Activated CD4-positive, alpha-beta T cell treated with anti-CD3 and anti-CD28 coated beads, Interleukin-2, amount 50 U/mL, for 24 hours (primary cell): ENCODE results near the gene PTGER4.
A peak's percentile ranks its signal among the peaks of the same experiment; 100 is the strongest.

Experiments used
- DNase-seq, 2 donors: peaks; one replicate each; pipeline ENCODE4 v3.0.0-alpha.2; 2020; ENCODE audit warnings: low read depth in 1 of 2, low spot score in 1 of 2

The PTGER4 gene

DNA sequence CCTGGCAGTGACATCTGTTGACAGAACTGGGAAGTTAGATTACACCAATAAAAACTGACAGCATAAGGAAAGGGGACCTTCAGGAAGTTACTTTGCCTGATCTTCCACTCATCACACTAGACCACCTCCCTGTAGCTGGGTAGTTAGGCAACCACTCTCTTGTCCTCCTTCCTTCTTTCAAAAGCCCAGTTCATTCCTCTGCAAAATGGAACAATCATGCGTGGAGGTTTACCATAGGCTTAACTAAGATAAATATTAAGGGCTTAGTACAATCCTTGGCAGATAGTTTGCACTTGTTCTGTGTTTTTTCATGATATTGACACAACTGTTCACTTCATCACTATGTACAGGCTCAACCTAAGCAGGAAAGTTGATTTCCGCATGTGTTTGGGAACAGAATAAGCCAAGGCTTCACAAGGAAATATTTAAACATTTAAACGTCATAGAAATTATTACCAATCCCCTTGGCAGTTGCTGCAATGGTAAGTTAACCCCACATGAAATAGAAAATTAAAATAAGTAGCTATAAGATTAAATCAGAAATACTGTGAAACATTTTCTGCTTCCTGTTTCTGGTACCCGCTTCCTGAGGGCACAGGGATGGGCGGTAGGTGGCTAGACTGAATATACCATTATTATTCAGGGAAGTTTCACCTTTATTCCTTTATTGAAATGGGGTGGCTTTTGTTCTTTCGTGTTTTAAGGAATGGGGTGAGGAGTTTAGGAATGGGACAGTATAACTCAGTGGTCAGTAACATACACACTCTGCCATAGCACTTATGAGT, 9.9 kb upstream of the PTGER4 start:
- DNase-seq: no peak

DNA sequence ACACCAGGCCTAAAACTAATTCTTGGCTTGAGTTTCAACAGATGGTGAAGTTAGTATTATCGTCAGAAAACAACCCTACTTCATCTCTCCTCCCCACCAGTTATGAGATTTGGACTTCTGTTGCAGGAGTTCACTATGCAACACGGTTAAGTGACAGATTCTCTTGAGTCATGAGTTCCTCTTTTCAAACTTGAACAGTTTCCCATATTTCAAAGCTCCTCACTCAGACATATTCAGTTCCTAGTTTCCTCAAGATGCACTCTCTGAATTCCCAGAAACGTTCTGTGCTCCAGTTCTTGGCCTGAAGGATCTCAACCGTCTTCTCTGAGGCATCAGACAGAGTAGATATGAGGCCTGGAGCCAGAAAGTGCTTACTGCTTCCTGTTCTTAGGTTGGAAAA, 7.3 kb upstream of the PTGER4 start:
- no peak for DNase-seq

GRCh38 chr5:40674661-40675235, 5.0 kb upstream of the PTGER4 start:
- DNase-seq: no peak

DNA sequence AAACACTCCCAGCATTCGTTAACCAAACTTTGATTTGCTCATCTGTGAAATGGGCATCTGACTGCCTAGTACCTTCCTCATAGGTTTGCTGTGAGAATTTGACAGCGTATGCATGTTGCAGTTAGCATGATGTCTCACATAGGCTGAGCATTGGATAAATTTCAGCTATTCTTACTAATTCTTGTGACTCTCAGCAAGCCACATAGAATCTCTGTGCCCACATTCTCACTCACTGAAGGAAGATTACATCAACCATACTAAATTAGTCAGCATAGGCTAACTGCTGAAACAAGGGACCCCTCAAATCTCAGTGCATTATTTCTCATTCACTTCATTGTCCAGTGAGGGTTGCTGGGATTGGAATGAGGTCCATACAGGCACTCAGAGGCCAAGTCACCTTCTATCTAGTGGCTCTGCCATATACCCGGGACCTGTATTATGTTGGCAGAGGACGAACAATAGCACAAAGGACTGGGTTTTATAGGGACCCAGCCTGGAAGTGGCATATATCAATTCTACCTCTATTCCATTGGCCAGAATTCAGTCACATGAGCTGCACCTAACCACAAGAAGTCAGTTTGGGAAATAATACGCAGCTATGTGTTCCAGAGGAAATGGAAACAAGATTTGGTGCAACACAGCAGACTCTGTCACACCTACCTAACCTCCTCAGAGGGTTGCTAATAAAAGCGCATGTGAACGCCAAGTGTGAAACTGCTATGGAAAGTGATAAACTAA, 4.2 kb upstream of the PTGER4 start:
- peak in 1 of 2 donors; percentile 59 for DNase-seq

- no peak for DNase-seq
Observed at GRCh38 chr5:40676613-40677343, 2.9 kb upstream of the PTGER4 start.

DNA sequence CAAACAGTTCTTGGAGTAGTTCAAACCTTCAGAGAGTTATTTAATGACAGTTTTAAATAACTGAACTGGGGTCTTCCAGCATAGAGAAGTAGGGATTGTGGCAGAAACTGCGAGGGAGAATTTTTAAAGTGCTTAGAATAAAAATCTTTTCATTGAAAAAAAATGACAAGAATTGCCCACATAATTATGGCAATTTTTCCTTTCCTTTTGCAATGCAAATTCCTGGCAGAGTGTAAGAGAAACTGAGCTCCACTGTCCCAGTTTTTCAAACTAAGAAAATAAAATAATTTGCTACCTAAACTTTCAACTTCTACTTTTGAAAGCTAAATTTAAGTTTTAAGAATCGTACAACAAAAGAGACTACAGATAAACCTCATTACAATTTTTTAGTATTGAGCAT, 2.3 kb upstream of the PTGER4 start:
- no peak for DNase-seq

DNA sequence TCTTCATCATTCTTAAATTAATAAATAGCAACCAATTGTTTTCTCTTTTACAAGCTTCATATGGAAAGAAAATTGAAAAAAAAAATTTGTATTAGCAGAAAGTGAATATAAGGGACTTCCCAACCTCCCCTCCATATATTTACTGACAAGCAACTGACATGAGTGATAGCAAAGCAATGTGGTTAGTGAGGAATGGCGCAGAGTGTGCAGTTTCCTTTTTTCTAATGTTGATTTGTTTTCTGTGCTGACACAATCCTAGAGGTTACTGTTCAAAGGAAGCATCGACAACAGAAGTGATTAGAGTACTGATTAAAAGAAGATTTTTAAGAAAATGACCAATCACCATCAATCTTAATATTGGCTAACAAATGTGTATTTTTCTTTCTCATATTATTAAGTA, 1.7 kb upstream of the PTGER4 start:
- DNase-seq: no peak

GRCh38 chr5:40678460-40679147, 1.1 kb upstream of the PTGER4 start:
- DNase-seq: no peak

DNA sequence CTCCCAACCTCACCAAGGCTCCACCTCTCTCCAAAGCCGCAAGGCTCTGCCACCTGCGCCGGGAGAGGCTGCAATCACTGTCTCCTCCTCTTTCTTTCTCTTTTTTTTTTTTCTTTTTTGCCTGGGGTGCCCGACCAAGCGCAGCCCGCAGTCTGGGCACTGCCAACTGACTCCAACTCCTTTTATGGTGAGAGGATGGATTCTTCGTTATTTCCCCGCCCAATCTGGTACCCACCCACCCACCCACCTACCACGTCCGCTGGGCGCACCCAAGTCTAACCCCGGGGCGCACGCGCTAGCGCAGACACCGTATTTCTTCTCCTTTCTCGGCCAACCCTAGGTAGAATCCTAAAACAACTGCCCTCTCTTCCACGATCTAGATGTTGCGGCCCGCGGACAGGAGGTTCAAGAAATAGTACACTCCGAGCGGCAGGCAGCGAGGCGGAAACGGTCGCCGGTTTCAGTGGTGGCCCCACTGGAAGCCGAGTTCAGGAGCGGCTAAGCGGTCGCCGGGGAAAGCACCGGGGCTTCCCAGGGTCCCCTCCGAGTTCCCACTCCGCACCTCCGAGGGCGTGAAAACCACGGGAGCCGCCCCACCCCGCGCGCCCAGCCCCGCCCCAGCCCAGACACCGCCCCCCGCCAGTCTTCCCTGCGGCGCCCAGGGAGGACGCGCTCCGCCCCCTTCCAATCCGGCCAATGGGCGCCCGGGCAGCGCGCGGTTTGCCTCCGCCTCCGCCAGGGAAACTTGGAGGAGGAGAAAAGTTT, 385 bp upstream of the PTGER4 start:
- DNase-seq: peak; percentile 84 to 93

- peak; percentile 35 to 44 for DNase-seq
Observed at GRCh38 chr5:40680741-40681362, 1.1 kb downstream of the PTGER4 start.

- DNase-seq: no peak
Observed at GRCh38 chr5:40681363-40682153, 1.8 kb downstream of the PTGER4 start.

- DNase-seq: no peak
Observed at GRCh38 chr5:40682154-40683017, 2.7 kb downstream of the PTGER4 start.

- DNase-seq: no peak
Observed at GRCh38 chr5:40683305-40683704, 3.6 kb downstream of the PTGER4 start.

- DNase-seq: no peak
Observed at GRCh38 chr5:40685193-40685592, 5.5 kb downstream of the PTGER4 start.

- DNase-seq: no peak
Observed at GRCh38 chr5:40685976-40686486, 6.3 kb downstream of the PTGER4 start.

- no peak for DNase-seq
Observed at GRCh38 chr5:40687321-40687720, 7.6 kb downstream of the PTGER4 start.

DNA sequence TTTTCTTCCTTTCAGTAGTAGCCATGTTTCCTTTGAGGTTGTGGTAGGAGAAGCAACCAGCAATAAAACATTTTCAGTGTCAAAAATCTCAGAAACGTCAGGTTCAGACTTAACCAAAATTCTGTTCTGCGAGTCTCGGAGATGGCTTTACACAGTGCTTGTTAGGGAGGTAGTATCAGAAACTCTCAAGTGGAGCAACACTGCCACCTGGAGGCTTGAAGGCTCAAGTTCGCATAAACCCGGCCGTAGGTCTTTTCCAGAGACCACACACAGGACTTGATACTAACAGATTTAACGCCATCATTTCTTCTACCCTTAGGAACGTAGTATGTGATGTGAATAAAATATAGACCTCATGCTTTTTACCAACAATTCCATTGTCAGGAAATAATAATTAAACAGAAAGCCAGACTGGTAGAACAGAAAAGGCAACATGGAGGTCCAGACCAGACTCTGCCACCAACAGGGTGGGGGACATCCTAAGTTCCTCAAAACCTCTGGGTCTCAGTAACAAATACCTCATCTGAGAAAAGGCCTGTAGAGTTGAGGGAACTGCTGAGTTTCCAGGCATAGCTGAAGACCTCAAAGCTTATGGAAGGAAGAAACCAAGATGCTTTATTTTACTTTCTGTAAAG, 8.5 kb downstream of the PTGER4 start:
- peak; percentile 69 to 84 for DNase-seq
